SJCRH30 (cell line): ENCODE results near the gene SLIT1. TPM values are rescaled to one million over a fixed set of nuclear protein-coding genes. Genes with fewer than 3 reads are reported as not detected.

Experiments used
- DNase-seq, 2 experiments: peaks; one replicate each; pipeline ENCODE4 v3.0.0-alpha.2; 2015 to 2020
- H3K27ac ChIP-seq: fragments of 250-450 bp; sonication (Bioruptor Pico); 2 replicates; pipeline ENCODE4 v1.5.1; 2020; ENCODE audit warnings: mild to moderate bottlenecking, moderate library complexity
- H3K27me3 ChIP-seq: fragments of 250-450 bp; sonication (Bioruptor Pico); 2 replicates; pipeline ENCODE4 v1.5.1; 2020; ENCODE audit warnings: mild to moderate bottlenecking, moderate library complexity
- H3K36me3 ChIP-seq: fragments of 250-450 bp; sonication (Bioruptor Pico); 2 replicates; pipeline ENCODE4 v1.5.1; 2020; ENCODE audit warnings: mild to moderate bottlenecking, moderate library complexity
- H3K4me1 ChIP-seq: fragments of 250-450 bp; sonication (Bioruptor Pico); 2 replicates; pipeline ENCODE4 v1.5.1; 2020; ENCODE audit warnings: mild to moderate bottlenecking, moderate library complexity
- H3K4me3 ChIP-seq: fragments of 250-450 bp; sonication (Bioruptor Pico); 2 replicates; pipeline ENCODE4 v1.5.1; 2020; ENCODE audit warnings: mild to moderate bottlenecking, moderate library complexity
- H3K9me3 ChIP-seq: fragments of 250-450 bp; sonication (Bioruptor Pico); replicated peaks from 2 replicates; pipeline ENCODE4 v1.5.1; 2020; ENCODE audit warnings: mild to moderate bottlenecking, moderate library complexity
- total RNA-seq: library from RNA; depleted of rRNA; stranded (reverse); fragments of >200 nt; shearing (Covaris generic); gene quantifications from 2 replicates; pipeline ENCODE4 v1.2.3, GENCODE V29; 2014

Gene SLIT1
- total RNA-seq, 1 experiment from 2014 or later, result 0.04 TPM

DNA sequence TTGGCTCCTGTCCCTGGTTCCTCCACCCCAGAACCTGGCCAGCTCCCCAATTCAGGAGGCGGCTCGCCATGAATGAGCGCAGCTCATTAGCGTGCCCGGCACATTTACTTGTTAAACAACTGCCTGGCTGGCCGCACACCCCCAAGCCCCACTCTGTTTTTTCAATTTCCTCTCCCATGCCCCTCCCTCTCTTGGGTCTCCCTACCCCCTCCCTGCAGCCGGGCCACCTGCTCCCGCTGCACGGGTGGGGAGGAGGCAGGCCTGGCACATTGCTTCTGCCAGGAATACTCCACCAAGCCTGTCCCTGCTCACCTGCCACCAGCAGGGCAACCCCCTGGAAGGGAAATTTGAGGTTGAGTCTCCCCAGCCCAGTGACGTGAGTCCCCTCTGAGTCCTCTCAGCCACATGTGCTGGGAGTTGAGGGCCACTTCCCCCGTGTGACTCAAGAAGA is 2.5 kb upstream of the SLIT1 start:
- Histone ChIP-seq H3K27ac (no peak overlapping the region), H3K4me1 (no peaks in the 10 kb centered on the region), H3K9me3 (no peaks in the 10 kb centered on the region), H3K36me3 (no peaks in the 10 kb centered on the region), H3K4me3 (no peak overlapping the region), H3K27me3 (no peaks in the 10 kb centered on the region; the same call in 1 of the 2 replicates)
- DNase-seq, result peak; percentile 23 to 42

GRCh38 chr10:97186911-97187310 is 1.2 kb upstream of the SLIT1 start:
- Histone ChIP-seq H3K4me1 (no peaks in the 10 kb centered on the region), H3K9me3 (no peaks in the 10 kb centered on the region), H3K27me3 (no peaks in the 10 kb centered on the region; the same call in none of the 2 replicates), H3K27ac (no peak overlapping the region), H3K4me3 (no peak overlapping the region), H3K36me3 (no peaks in the 10 kb centered on the region)
- DNase-seq, result no peak

GRCh38 chr10:97184971-97185325 is 811 bp downstream of the SLIT1 start:
- no peaks in the 10 kb centered on the region; the same call in none of the 2 replicates for H3K27me3 ChIP-seq
- H3K4me1 ChIP-seq, result no peaks in the 10 kb centered on the region
- no peak overlapping the region for H3K4me3 ChIP-seq
- no peaks in the 10 kb centered on the region for H3K9me3 ChIP-seq
- H3K27ac ChIP-seq, result no peak overlapping the region
- DNase-seq, result no peak
- no peaks in the 10 kb centered on the region for H3K36me3 ChIP-seq

- Histone ChIP-seq H3K4me3 (no peak overlapping the region), H3K27ac (no peak overlapping the region), H3K9me3 (no peaks in the 10 kb centered on the region), H3K4me1 (no peaks in the 10 kb centered on the region), H3K36me3 (no peaks in the 10 kb centered on the region), H3K27me3 (no peaks in the 10 kb centered on the region; the same call in none of the 2 replicates)
- DNase-seq, result no peak
Observed at GRCh38 chr10:97183314-97183713, 2.4 kb downstream of the SLIT1 start.

- Histone ChIP-seq H3K4me1 (no peaks in the 10 kb centered on the region), H3K27me3 (no peaks in the 10 kb centered on the region; the same call in 1 of the 2 replicates)
Observed at GRCh38 chr10:97182288-97182990, 3.3 kb downstream of the SLIT1 start.

DNA sequence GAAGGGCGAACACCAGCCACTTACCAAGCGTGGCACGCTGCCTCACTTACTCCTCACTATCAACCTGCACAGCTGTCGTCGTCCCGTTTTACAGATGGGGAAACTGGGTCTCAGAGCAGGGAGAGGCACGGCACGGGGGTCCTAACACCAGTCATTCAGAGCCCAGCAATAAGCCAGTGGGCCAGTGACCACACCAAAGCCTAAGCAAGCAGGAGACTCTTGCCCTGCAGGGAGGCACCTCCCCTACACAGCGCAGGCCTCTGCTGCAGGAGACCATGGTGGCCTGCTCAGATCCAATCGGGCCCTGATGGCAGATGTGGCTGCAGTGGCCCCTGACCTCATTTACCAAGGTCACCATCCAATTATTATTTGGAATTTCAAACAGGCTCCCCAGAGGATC is 4.8 kb downstream of the SLIT1 start:
- Histone ChIP-seq H3K27ac (no peak overlapping the region), H3K36me3 (no peaks in the 10 kb centered on the region), H3K4me3 (no peak overlapping the region), H3K4me1 (no peaks in the 10 kb centered on the region), H3K27me3 (no peaks in the 10 kb centered on the region; the same call in 1 of the 2 replicates), H3K9me3 (no peaks in the 10 kb centered on the region)
- DNase-seq, result no peak

More at GRCh38 chr10:97182288-97182990, 3.3 kb downstream of the SLIT1 start:
- no peak overlapping the region for H3K27ac ChIP-seq
- no peaks in the 10 kb centered on the region for H3K9me3 ChIP-seq
- H3K36me3 ChIP-seq, result no peaks in the 10 kb centered on the region
- H3K4me3 ChIP-seq, result no peak overlapping the region
- DNase-seq, result no peak

DNA sequence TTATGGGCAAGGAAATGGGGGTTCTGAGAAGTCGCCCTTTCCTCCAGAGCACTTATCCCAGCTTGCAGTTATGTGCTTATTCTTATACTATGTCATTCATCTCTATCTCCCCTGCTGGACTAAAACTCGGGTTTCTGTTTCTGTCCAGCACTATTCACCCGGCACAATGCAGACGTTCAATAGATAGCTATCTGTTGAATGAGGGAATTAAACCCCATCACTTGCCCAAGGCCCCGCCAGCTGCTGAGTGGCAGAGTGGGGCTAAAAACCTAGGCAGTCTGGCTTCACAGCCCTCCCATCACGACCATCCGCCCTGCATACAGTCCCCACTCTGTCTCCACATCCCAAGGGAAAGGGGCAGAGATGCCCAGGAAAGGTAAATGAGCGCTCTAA is 5.4 kb downstream of the SLIT1 start:
- peak overlapping the region; percentile 28 for H3K4me3 ChIP-seq
- H3K4me1 ChIP-seq, result no peaks in the 10 kb centered on the region
- no peak overlapping the region for H3K27ac ChIP-seq
- no peaks in the 10 kb centered on the region for H3K9me3 ChIP-seq
- no peaks in the 10 kb centered on the region for H3K36me3 ChIP-seq
- no peaks in the 10 kb centered on the region; the same call in 1 of the 2 replicates for H3K27me3 ChIP-seq
- peak in 1 of 2 experiments; percentile 37 for DNase-seq

- Histone ChIP-seq H3K27ac (no peak overlapping the region), H3K36me3 (no peaks in the 10 kb centered on the region), H3K4me1 (no peaks in the 10 kb centered on the region), H3K27me3 (no peaks in the 10 kb centered on the region; the same call in 1 of the 2 replicates), H3K9me3 (no peaks in the 10 kb centered on the region), H3K4me3 (peak overlapping the region; percentile 28)
- peak; percentile 77 to 81 for DNase-seq
Observed at GRCh38 chr10:97179731-97180362, 5.9 kb downstream of the SLIT1 start.

- DNase-seq, result no peak
- Histone ChIP-seq H3K27me3 (no peaks in the 10 kb centered on the region; the same call in 1 of the 2 replicates), H3K27ac (no peak overlapping the region), H3K9me3 (no peaks in the 10 kb centered on the region), H3K4me1 (no peaks in the 10 kb centered on the region), H3K4me3 (peak overlapping the region; percentile 28), H3K36me3 (no peaks in the 10 kb centered on the region)
Observed at GRCh38 chr10:97179311-97179710, 6.4 kb downstream of the SLIT1 start.

DNA sequence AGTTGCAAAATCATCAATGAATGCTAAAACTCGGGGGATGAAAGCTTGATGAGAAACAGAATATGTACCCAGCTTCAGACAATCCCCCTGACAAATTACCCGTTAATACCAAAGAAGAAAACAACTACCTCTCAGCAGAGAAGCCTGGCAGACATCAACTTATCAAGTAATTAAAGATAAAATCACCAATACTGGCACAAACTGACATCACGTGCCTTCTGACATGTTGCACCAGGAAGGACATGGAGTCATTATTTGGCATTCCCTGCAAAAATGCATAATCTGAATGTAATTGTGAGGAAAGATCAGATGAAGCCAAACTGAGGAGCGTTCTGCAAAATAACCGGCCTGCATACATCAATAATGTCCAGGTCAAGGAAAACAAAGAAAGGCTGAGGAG is 7.7 kb downstream of the SLIT1 start:
- H3K4me3 ChIP-seq, result no peak overlapping the region
- no peaks in the 10 kb centered on the region; the same call in 1 of the 2 replicates for H3K27me3 ChIP-seq
- H3K4me1 ChIP-seq, result no peaks in the 10 kb centered on the region
- no peaks in the 10 kb centered on the region for H3K9me3 ChIP-seq
- DNase-seq, result no peak
- no peaks in the 10 kb centered on the region for H3K36me3 ChIP-seq
- H3K27ac ChIP-seq, result no peak overlapping the region

DNA sequence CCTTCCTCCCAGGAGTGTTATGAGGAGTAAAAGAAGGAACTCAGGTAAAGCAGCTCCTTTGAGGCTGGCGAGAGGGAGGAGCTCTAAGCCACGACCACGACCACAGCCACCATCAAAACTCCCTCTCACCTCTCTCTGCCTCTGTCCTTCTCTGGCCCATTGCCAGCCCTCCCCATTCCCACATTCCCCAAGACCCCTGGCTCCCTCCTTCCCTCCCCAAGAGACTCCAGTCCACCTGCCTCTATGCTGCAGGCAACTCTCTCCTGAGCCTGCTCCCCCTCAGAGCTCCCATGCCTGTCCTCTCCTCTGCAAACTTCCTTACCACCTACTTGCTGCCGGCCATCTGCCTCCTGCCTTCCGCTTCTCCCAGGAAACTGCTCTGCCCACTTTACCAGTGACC is 9.5 kb downstream of the SLIT1 start:
- Histone ChIP-seq H3K4me1 (no peaks in the 10 kb centered on the region), H3K36me3 (no peaks in the 10 kb centered on the region), H3K27ac (no peak overlapping the region), H3K4me3 (no peak overlapping the region), H3K9me3 (no peaks in the 10 kb centered on the region), H3K27me3 (no peaks in the 10 kb centered on the region)
- DNase-seq, result no peak

DNA sequence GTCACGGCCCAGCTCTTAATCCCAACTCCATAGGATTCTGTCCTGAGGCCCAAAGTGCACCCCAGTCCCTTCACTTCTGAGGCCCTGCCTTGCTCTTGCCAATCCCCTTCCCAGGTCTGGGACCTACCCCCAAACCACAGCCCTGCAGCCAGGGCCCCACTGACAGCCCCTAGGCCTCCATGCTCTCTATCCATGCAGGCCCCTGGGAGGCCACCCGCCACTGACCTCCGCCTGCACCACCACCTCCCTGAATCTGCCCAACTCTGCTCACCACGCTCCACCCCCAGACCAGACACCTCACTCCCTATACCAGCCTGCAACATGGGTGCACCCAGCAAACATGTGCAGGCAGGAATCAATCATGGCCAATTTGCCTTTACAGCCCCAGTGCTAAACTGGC is 10.2 kb downstream of the SLIT1 start:
- Histone ChIP-seq H3K27me3 (no peaks in the 10 kb centered on the region), H3K4me3 (no peak overlapping the region)

GRCh38 chr10:97174941-97175340 is 10.8 kb downstream of the SLIT1 start:
- Histone ChIP-seq H3K36me3 (no peaks in the 10 kb centered on the region), H3K27me3 (no peaks in the 10 kb centered on the region), H3K9me3 (no peaks in the 10 kb centered on the region), H3K27ac (no peak overlapping the region), H3K4me3 (no peak overlapping the region), H3K4me1 (no peaks in the 10 kb centered on the region)
- no peak for DNase-seq

More for the DNA sequence above, 10.2 kb downstream of the SLIT1 start:
- no peak for DNase-seq
- Histone ChIP-seq H3K4me1 (no peaks in the 10 kb centered on the region), H3K9me3 (no peaks in the 10 kb centered on the region), H3K36me3 (no peaks in the 10 kb centered on the region), H3K27ac (no peak overlapping the region)

- no peaks in the 10 kb centered on the region for H3K4me1 ChIP-seq
- no peak overlapping the region for H3K4me3 ChIP-seq
- H3K9me3 ChIP-seq, result no peaks in the 10 kb centered on the region
- H3K36me3 ChIP-seq, result no peaks in the 10 kb centered on the region
- H3K27ac ChIP-seq, result no peak overlapping the region
- H3K27me3 ChIP-seq, result no peaks in the 10 kb centered on the region
- DNase-seq, result no peak
Observed at GRCh38 chr10:97174276-97174775, 11.4 kb downstream of the SLIT1 start.

GRCh38 chr10:97173036-97173435 is 12.7 kb downstream of the SLIT1 start:
- Histone ChIP-seq H3K4me3 (no peak overlapping the region), H3K9me3 (no peaks in the 10 kb centered on the region), H3K36me3 (no peaks in the 10 kb centered on the region), H3K27ac (no peak overlapping the region), H3K27me3 (no peaks in the 10 kb centered on the region), H3K4me1 (no peaks in the 10 kb centered on the region)
- no peak for DNase-seq
